ENCODE measurements around the gene POU2AF3. TPM values are rescaled to one million over a fixed set of nuclear protein-coding genes. Genes with fewer than 3 reads are reported as not detected.
"Not testable (repeated sequence)": the region's sequence is repeated elsewhere in the genome, so short reads cannot be mapped to it uniquely, and the experiment has no call there.

The POU2AF3 gene
- polyA plus RNA-seq, result 0.18 TPM

GRCh38 chr11:111298413-111299100 lies at the start of gene POU2AF3:
TSS of gene POU2AF3 (plus strand) at chr11:111298546. CDS start at chr11:111298582, 36 bp downstream.
- Mint-ChIP-seq H3K27ac (no peak within 1 kb of the TSS), H3K27me3 (peaks cover 3% of the 10 kb centered on the region), H3K9me3 (no peaks in the 10 kb centered on the region), H3K4me3 (peak within 1 kb of the TSS; percentile 74 to 88 (median 83)), H3K36me3 (no peaks in the 10 kb centered on the region), H3K4me1 (peaks cover 16 to 30% (median 28%) of the 10 kb centered on the region in 3 donors)

GRCh38 chr11:111250936-111251335 lies 47.4 kb upstream of the POU2AF3 start:
- peaks cover 17% of the 10 kb centered on the region for H3K27me3 Mint-ChIP-seq
- H3K4me3 Mint-ChIP-seq, result no peak overlapping the region
- H3K36me3 Mint-ChIP-seq, result peaks cover 1% of the 10 kb centered on the region
- H3K27ac Mint-ChIP-seq, result no peak overlapping the region
- no peaks in the 10 kb centered on the region for H3K4me1 Mint-ChIP-seq
- no peaks in the 10 kb centered on the region for H3K9me3 Mint-ChIP-seq

- Mint-ChIP-seq H3K9me3 (no peaks in the 10 kb centered on the region), H3K36me3 (peaks cover 1% of the 10 kb centered on the region), H3K27ac (no peak overlapping the region), H3K4me1 (no peaks in the 10 kb centered on the region), H3K27me3 (peaks cover 15% of the 10 kb centered on the region), H3K4me3 (no peak overlapping the region)
These were observed 45.2 kb upstream of the POU2AF3 start for GRCh38 chr11:111253131-111253530.

GRCh38 chr11:111253630-111254029 lies 44.7 kb upstream of the POU2AF3 start:
- peaks cover 15% of the 10 kb centered on the region for H3K27me3 Mint-ChIP-seq
- H3K4me3 Mint-ChIP-seq, result no peak overlapping the region
- H3K9me3 Mint-ChIP-seq, result no peaks in the 10 kb centered on the region
- no peaks in the 10 kb centered on the region for H3K4me1 Mint-ChIP-seq
- no peak overlapping the region for H3K27ac Mint-ChIP-seq
- peaks cover 1% of the 10 kb centered on the region for H3K36me3 Mint-ChIP-seq

GRCh38 chr11:111258046-111258445 lies 40.3 kb upstream of the POU2AF3 start:
- no peak overlapping the region for H3K27ac Mint-ChIP-seq
- H3K36me3 Mint-ChIP-seq, result peaks cover 1% of the 10 kb centered on the region
- H3K4me3 Mint-ChIP-seq, result no peak overlapping the region
- H3K4me1 Mint-ChIP-seq, result no peaks in the 10 kb centered on the region
- H3K27me3 Mint-ChIP-seq, result peaks cover 12% of the 10 kb centered on the region
- peaks cover 0 to 2% (median 0%) of the 10 kb centered on the region in 3 donors for H3K9me3 Mint-ChIP-seq

GRCh38 chr11:111259896-111260295 lies 38.5 kb upstream of the POU2AF3 start:
- H3K27ac Mint-ChIP-seq, result no peak overlapping the region
- no peak overlapping the region for H3K4me3 Mint-ChIP-seq
- H3K4me1 Mint-ChIP-seq, result no peaks in the 10 kb centered on the region
- no peaks in the 10 kb centered on the region for H3K36me3 Mint-ChIP-seq
- H3K27me3 Mint-ChIP-seq, result peaks cover 12% of the 10 kb centered on the region
- peaks cover 0 to 2% (median 0%) of the 10 kb centered on the region in 3 donors for H3K9me3 Mint-ChIP-seq

- peaks cover 0 to 2% (median 0%) of the 10 kb centered on the region in 3 donors for H3K4me1 Mint-ChIP-seq
These were observed 37.5 kb upstream of the POU2AF3 start for GRCh38 chr11:111260811-111261210.

GRCh38 chr11:111264646-111265045 lies 33.7 kb upstream of the POU2AF3 start:
- H3K27ac Mint-ChIP-seq, result no peak overlapping the region
- no peak overlapping the region for H3K4me3 Mint-ChIP-seq
- H3K36me3 Mint-ChIP-seq, result no peaks in the 10 kb centered on the region

More at GRCh38 chr11:111260811-111261210, 37.5 kb upstream of the POU2AF3 start:
- peaks cover 0 to 2% (median 0%) of the 10 kb centered on the region in 3 donors for H3K9me3 Mint-ChIP-seq
- H3K27me3 Mint-ChIP-seq, result peaks cover 10% of the 10 kb centered on the region
- no peak overlapping the region for H3K4me3 Mint-ChIP-seq
- no peak overlapping the region for H3K27ac Mint-ChIP-seq
- H3K36me3 Mint-ChIP-seq, result no peaks in the 10 kb centered on the region

GRCh38 chr11:111265421-111265820 lies 32.9 kb upstream of the POU2AF3 start:
- no peak overlapping the region for H3K27ac Mint-ChIP-seq
- H3K27me3 Mint-ChIP-seq, result peaks cover 9% of the 10 kb centered on the region
- H3K9me3 Mint-ChIP-seq, result peaks cover 0 to 2% (median 0%) of the 10 kb centered on the region in 3 donors
- H3K4me1 Mint-ChIP-seq, result peaks cover 0 to 2% (median 0%) of the 10 kb centered on the region in 3 donors
- H3K36me3 Mint-ChIP-seq, result no peaks in the 10 kb centered on the region
- no peak overlapping the region for H3K4me3 Mint-ChIP-seq

More at GRCh38 chr11:111264646-111265045, 33.7 kb upstream of the POU2AF3 start:
- Mint-ChIP-seq H3K9me3 (peaks cover 0 to 2% (median 0%) of the 10 kb centered on the region in 3 donors), H3K27me3 (peaks cover 11% of the 10 kb centered on the region), H3K4me1 (peaks cover 0 to 2% (median 0%) of the 10 kb centered on the region in 3 donors)

- H3K9me3 Mint-ChIP-seq, H3K4me3 Mint-ChIP-seq, H3K27me3 Mint-ChIP-seq, H3K27ac Mint-ChIP-seq, H3K36me3 Mint-ChIP-seq: not testable (repeated sequence)
- H3K4me1 Mint-ChIP-seq, result peaks cover 10 to 15% (median 12%) of the 10 kb centered on the region in 3 donors
These were observed 30.0 kb upstream of the POU2AF3 start for GRCh38 chr11:111268303-111268702.

GRCh38 chr11:111269146-111269868 lies 29.0 kb upstream of the POU2AF3 start:
- no peaks in the 10 kb centered on the region for H3K9me3 Mint-ChIP-seq
- peaks cover 7% of the 10 kb centered on the region for H3K27me3 Mint-ChIP-seq
- no peak overlapping the region for H3K27ac Mint-ChIP-seq
- peaks cover 13 to 15% (median 14%) of the 10 kb centered on the region in 3 donors for H3K4me1 Mint-ChIP-seq
- H3K4me3 Mint-ChIP-seq, result no peak overlapping the region
- H3K36me3 Mint-ChIP-seq, result no peaks in the 10 kb centered on the region

GRCh38 chr11:111272420-111272819 lies 25.9 kb upstream of the POU2AF3 start:
- Mint-ChIP-seq H3K27ac (no peak overlapping the region), H3K4me1 (peaks cover 13 to 15% (median 13%) of the 10 kb centered on the region in 3 donors), H3K9me3 (no peaks in the 10 kb centered on the region), H3K36me3 (peaks cover 3% of the 10 kb centered on the region), H3K27me3 (peaks cover 6% of the 10 kb centered on the region), H3K4me3 (peak overlapping the region in 1 of 4 donors; percentile 35)

- Mint-ChIP-seq H3K4me1 (peaks cover 9 to 12% (median 10%) of the 10 kb centered on the region in 3 donors), H3K4me3 (no peak overlapping the region), H3K27ac (no peak overlapping the region)
These were observed 15.7 kb upstream of the POU2AF3 start for GRCh38 chr11:111282562-111283075.

GRCh38 chr11:111283945-111284481 lies 14.3 kb upstream of the POU2AF3 start:
- Mint-ChIP-seq H3K4me3 (peak overlapping the region in 2 of 4 donors; percentile 30 to 55), H3K9me3 (no peaks in the 10 kb centered on the region), H3K27me3 (peaks cover 2% of the 10 kb centered on the region), H3K36me3 (no peaks in the 10 kb centered on the region), H3K27ac (peak overlapping the region in 2 of 3 donors; percentile 20 to 86), H3K4me1 (peaks cover 9 to 12% (median 10%) of the 10 kb centered on the region in 3 donors)

More at GRCh38 chr11:111282562-111283075, 15.7 kb upstream of the POU2AF3 start:
- Mint-ChIP-seq H3K9me3 (no peaks in the 10 kb centered on the region), H3K36me3 (no peaks in the 10 kb centered on the region), H3K27me3 (peaks cover 2% of the 10 kb centered on the region)

Data from IgD-negative memory B cell (primary cell).